Testis (tissue), 2 donors: ENCODE results near the gene RSPH1.

Source experiments
- POLR2A ChIP-seq: fragments of 450-650 bp; IDR thresholded peaks from one replicate; pipeline ENCODE4 v1.6.1; 2017; ENCODE audit warnings: antibody characterized with exemption, mild to moderate bottlenecking, moderate library complexity
- TF ChIP-seq, protein P1 (sequence below), 3 experiments: fragments of 450-650 bp in 2 of 3; fragments of 200-600 bp in 1 of 3; sonication (generic) in 1 of 3; IDR thresholded peaks; one replicate each; pipeline ENCODE4 v1.5.1; 2016 to 2019; ENCODE audit warnings: antibody characterized with exemption in 3 of 3, mild to moderate bottlenecking in 2 of 3, moderate library complexity in 1 of 3

DNA sequence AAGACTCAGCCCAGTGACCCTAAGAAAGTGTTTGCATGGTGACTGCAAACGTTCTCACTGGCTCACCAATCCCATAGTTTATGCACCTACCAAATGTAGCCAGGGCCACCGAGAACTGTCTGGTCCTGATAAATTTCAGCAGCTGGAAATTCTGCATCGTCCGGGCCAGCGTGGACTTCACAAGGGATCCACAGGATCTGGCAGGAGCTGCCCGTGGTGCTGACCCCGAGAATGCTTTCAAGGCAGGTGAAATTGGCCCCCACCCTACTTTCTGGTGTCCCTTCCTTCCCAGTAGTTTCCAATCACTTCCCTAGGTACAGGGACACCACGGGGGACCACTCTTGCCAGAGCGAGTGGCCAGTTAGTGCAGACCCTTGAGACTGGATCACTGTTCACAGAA lies 66.2 kb downstream of the RSPH1 start:
- TF ChIP-seq, protein P1, sequence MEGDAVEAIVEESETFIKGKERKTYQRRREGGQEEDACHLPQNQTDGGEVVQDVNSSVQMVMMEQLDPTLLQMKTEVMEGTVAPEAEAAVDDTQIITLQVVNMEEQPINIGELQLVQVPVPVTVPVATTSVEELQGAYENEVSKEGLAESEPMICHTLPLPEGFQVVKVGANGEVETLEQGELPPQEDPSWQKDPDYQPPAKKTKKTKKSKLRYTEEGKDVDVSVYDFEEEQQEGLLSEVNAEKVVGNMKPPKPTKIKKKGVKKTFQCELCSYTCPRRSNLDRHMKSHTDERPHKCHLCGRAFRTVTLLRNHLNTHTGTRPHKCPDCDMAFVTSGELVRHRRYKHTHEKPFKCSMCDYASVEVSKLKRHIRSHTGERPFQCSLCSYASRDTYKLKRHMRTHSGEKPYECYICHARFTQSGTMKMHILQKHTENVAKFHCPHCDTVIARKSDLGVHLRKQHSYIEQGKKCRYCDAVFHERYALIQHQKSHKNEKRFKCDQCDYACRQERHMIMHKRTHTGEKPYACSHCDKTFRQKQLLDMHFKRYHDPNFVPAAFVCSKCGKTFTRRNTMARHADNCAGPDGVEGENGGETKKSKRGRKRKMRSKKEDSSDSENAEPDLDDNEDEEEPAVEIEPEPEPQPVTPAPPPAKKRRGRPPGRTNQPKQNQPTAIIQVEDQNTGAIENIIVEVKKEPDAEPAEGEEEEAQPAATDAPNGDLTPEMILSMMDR (IDR thresholded peaks at IDR 0.05) = no peak
- no peak for TF ChIP-seq POLR2A
